HG03378 (cell line): Measurements from ENCODE around the gene PTPRM.

ENCODE experiments used
- ATAC-seq: cut with Tn5 transposase; IDR thresholded peaks from one replicate; pipeline ENCODE4 v1.9.1; 2021; ENCODE audit warnings: mild to moderate bottlenecking, moderate library complexity; ENCODE audit not compliant: unreplicated experiment

The PTPRM gene

DNA sequence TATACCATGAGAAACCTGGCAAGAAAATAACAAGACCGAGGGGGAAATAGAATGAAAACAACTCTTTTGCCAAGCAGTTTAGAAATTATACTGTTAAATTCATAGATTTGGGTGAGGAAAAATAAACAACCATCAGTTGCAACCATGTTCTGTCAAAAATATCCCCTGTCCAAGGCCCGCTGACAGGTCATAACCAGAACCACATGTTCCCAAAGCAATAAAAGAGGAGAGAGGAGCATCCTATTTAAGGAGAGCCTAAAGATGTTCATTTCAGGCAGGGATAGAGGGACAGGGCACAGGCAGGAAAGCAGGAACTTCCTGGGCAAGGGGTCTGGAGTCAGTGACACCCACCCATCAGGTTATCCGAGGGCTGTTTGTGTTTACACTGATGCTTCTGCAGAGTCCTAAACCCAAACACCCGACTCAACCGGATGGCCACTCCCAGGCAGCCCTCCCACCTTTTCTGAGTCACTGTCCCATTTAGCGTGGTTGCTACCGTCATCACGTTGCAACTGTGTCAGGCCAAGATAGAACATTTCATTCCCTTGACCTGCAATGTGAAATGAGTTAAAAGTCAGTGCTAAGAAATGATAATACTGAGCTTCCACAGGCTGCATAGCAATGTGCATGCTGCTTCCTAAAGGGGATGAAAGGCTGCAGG lies 573.9 kb downstream of the PTPRM start:
- ATAC-seq, result no peak

DNA sequence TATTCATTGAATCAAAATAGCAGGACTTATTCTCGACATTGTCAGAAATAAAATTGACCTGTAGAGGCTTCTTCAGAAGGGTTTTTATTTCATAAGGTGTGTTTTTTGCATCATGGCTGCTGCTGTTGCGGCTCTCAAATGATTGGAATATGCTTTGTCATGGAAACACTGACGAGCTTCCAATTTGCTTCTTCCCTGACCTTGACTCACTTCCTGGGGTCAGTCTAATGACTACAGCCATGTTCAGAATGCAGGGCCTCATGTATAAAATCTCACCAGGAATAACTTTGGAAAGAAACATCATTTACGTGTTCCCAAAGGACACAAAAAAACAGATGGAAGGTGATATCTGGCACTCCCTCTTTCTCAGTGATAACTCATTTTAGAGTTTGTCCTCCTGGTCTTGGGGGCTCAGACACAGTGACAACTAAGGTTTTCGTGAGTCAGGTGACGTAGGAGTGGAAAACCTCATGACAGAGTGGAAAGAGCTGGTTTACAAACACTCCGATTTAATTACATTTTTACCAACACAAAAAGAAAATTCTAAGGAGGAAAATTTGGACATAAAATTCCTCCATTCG lies 575.1 kb downstream of the PTPRM start:
- no peak for ATAC-seq

DNA sequence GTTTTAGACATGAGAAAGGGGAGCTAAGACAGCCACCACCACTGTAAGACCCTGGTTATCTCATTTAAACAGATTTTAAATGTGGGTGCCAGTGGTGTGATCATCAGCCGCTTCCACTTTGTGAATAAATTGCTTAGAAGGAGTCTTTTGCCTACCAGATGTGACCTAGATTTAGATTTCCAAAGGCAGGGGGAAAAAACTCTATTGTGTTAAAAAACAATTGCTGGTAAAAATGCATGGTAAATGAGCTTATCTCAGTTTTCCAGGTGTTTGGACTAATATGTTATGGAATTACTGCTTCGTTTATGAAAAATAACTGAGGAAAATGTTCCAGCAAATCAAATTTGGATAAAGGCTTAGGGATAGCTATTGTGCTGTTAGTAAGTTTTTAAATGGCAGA lies 575.8 kb downstream of the PTPRM start:
- ATAC-seq, result no peak

DNA sequence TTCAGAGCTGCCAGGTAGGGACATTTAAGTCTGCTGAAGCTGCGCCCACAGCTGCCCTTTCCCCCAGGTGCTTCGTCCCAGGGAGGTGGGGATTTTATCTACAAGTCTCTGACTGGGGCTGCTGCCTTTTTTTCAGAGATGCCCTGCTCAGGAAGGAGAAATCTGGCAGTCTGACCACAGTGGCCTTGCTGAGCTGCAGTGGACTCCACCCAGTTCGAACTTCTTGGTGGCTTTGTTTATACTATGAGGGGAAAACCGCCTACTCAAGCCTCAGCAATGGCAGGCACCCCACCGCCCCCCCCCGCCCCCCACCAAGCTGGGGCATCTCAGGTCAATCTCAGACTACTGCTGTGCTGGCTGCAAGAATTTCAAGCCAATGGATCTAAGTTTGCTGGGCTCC lies 584.1 kb downstream of the PTPRM start:
- ATAC-seq, result no peak

DNA sequence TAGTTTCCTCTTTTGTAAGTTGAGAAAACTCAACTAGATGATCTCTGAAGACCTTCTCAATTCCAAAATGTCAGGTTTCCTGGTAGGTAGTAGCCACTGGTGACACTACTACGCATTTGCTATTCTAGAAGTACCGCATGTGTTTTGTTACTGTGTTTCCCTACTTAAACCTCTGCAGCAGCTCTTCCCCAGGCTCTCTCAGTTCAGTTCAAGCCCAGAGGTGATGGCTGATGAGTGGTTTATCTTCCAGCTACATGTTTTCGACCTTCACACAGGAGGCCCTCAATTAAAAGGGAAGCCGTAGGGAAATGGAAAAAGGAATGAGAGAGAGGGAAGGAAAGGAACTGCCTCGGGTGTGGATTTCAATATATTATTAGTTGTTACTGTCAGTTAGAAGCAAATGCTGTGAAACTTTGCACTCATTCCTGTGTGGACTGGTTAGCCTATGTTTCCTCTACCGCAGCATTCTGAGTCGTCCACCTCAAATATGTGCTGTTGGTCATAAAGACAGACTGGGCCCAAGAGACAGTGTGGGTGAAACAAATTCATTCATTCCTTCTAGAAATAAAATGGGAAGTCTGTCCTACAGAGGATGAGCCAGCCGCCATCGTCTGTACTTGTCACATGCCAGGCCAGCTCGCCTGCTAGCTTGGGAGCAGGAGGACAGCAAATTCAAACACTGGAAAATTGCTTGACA lies 586.9 kb downstream of the PTPRM start:
- ATAC-seq, result no peak

DNA sequence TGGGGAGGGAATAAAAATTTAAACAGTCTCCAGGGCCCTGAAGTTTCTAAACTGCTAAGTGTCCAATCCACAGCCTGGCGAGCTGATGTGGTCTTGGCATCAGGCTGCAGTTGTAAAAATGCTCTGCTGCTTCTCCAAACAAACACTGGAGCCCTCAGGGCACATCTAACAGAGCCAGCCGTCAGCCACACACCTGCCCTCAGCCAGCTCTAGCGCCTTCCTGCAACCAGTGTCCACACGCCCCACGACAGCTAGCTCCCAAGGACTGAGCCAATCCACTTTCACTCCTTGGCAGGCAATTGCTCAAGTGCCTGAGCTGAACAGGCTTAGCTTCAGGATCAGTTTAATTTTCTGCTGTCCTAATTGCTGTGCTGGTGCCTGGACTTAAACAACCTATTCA lies 595.7 kb downstream of the PTPRM start:
- no peak for ATAC-seq

DNA sequence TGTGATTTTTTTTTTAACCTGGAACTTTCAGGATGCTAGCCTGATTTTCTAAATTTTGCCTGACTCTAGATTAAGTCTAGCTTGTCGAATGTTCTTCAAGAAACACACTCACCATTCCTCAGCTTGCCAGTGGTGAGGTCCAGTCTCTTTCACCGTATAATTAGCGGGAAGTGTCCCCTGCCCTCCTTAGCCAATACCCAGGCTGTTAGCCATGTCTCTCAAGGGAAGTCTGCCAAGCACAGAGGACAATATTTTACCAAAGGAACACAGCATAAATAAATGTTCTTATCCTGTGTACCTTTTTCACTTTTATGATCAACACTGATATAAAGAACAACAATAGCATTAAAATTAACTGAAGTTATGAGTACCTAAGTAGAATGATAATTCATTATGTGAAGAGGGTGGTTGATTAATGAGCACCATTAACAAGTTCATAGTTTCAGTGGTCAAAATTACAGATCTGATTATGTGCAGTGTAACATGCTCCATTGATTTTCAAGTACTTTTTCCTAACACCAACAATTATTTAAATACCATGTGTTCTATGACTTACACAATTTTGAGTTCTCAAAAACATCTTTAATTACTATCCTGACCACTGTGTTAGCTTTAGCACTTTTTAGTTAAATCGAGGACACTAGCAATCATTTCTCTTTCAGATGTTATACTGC lies 596.3 kb downstream of the PTPRM start:
- no peak for ATAC-seq

DNA sequence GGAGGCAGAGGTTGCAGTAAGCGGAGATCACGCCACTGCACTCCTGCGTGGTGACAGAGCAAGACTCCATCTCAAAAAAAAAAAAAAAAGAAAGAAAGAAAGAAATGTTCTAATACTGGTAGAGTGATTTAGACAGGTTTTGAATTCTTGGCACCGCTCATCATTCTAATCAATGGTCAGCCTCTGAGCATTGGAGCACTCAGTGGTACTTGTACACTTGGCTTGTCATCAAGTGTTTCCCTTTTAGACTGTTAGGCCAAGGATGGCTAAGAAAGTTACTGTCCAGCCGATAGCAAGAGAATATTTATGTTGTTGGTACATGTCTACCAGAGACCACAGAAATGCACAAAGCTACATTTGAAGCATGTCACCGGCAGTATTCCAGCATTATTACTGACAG lies 598.0 kb downstream of the PTPRM start:
- no peak for ATAC-seq

DNA sequence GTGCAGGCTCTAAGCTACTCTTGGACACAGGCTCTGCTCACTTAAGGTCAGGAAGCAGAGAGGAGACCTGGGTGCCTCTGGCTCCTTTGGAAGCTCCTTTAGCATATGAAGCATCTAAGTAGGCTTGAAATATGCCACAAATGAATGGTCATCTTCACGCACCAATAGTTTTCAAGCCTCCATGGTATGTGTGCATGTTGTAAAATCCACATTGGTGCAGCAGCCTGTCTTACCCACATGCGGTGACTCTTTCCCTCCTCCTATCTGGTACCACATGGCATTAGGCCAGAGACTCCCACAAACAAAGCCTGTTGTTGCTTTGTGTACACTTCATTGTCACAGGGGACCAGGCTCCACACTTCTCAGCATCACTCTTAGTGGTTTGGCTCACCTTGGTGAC lies 599.9 kb downstream of the PTPRM start:
- no peak for ATAC-seq

DNA sequence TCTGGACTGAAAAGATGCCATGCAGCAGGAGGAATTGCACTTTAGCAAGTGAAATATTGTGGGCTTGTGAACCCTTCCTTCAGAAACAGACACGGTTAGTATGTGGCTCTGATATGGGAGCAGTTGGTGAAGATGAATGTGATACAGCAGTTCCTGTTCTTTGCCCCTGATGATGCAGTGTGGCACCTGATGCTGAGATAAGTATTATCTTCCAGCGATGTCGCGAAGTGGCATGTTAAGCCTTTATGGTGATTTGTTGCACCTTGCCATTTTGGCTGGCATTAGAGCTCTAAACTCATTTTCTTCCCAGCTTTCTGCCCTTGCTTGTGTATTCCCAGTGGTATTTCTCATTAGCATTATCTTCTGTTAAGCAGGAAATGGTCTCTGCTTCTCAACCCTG lies 600.6 kb downstream of the PTPRM start:
- ATAC-seq, result no peak

DNA sequence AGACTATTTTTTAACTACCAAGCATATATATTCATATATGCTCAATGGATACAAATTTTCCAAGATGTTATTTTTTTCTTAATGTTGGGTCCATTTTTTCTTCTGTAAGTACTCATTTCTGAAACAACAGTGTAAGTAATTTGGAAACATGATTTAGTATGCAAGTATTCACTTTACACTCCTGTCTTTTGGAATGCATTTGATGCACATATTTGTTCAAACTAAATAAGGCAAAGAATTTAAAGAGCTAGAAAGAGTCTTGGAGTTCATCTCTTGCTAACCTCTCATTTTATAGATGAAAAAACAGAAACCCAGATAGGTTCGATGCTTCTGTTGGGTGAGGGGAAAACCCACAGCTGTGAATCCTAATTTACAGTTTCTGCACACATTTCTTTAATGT lies 602.6 kb downstream of the PTPRM start:
- no peak for ATAC-seq

DNA sequence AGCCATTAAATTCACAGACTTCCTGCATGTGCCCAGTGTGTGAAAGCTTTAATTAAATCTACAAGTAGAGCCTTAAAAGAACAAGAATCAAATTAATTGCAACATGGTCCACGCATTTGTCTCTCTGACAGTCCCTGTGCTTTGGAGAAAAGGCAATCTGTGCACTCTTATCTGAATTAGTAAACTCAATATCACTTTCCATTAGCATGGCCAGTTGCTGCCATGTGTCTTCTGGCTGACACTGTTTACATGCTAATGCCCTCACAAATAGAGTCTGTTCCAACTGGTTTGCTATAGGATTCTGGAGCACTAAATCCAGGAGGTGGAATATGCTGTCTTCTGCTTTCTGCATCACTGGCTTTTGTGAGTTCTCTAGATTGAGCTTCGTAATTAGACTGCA lies 607.7 kb downstream of the PTPRM start:
- no peak for ATAC-seq

DNA sequence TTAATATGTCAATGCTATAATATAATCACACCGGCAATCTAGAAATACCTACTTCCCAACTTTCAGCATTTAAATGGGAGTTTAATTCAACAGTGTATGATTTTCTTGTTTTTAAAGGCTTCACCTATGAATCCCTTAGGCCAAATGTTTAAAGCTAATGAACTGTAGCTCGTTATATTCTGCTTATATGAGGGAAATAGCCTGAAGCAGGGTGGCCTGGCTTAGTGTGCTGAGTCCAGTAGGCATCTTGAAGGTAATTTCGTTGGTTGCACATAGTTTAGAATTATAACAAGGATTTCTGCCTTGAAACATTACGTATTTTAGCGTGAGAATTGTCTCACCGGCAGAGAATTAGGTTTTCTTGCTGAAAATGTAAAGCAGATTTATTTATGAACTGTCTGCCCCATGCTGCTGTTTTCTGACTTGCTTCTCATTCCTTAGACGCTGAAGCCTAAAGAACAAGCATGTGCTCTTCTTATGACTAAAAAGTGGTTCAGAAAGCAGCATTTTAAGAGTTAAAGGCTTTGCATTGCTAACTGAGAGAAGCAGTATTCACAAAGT lies 608.5 kb downstream of the PTPRM start:
- ATAC-seq, result no peak

DNA sequence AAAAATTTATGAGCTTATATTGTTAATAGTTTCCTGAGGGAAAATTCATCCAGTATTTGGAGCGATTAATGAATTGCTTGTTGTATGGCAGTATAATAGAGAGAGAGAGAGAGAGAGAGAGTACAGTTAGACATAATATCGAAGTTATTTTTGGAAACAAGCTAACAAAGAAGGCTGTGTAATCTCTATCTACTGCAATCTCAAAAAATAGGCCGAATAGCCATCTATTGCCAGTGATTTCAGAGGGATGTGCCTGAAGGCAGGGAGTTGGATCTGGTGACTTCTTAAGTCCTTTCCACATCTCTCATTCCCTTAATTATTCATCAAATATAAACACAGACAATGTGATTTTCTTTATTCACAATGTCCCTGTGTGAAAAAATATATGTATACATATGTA lies 609.0 kb downstream of the PTPRM start:
- no peak for ATAC-seq

DNA sequence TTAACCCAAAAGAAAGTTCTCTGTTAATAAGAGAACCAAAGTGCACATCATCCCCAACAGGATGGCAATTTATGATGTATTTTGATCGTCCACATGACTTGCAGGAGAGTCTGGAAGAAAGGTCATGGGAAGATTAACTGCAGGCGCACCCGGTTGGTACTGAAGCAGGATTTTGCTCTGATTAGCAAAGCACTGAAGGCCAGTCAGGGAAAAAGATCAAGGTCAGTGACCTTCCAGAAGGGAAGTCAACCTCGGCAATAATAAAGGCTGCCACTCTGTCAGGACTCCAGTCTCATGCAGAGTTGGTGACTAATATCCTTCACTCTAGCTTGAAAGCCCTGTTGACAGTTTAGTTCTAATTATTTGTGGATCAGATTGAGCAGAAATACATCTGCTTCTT lies 609.4 kb downstream of the PTPRM start:
- ATAC-seq, result no peak

DNA sequence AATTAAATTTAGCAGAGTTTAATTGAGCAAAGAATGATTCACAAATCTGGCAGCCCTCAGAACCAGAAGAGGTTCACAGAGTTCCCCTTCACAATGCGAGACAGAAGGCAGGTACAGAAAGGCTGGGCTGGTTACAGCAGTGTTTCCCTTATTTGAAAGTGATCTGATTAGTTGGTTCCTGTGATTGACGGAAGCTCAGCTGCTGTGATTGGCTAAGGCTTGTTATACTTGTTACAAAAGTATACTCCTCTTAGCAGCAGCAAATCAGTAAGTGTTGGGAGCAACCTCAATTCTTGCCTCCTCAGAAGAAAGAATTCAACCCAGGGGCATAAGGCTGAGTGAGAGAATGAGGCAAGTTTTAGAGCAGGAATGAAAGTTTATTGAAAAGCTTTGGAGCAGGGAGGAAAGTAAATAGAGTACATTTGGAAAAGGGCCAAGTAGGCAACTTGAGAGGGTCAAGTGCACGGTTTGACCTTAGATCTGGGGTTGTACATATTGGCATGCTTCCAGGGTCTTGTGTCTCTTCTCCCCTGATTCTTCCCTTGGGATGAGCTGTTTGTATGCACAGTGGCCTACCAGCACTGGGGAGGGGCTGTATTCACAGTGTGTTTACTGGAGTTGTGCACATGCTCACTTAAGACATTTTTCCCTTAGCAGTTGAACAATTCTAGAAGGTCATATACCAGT lies 610.4 kb downstream of the PTPRM start:
- ATAC-seq, result no peak

DNA sequence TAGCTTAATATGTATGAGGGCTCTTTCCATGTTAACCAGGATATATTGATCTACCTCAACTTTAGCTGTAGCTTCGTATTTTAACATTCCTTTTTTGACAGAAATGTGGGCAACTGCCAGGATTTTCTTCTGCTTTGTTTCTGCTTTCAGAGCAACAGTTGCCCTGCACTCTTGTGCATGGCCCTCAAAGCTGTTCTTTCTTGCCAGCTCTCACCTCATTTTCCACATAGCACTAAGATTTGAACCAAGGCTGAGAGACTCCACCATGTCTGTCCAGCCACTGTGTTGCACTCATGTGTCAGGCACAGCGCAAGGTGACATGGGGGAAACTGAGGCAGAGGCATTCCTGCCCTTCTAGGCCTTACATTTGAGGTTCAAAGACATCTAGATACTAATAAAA lies 619.3 kb downstream of the PTPRM start:
- ATAC-seq, result no peak

DNA sequence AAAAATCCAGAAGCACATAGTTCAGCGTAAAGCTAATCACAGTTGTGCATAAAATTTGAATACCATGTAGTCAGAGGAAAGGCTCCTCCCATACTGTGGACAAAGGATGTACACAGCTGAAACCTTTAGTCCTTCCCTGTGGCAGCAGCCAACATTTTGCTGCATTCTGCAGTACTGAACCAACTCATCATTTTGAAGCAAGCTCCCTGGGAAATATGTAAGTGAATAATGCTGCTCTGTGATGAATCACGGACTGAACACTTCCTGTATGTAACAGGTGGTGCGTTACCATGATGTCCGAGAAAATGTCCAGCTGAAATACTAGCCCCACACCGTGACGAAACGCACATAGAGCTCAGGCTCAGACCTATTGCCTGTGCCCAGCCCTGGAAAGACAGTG lies 621.1 kb downstream of the PTPRM start:
- no peak for ATAC-seq

DNA sequence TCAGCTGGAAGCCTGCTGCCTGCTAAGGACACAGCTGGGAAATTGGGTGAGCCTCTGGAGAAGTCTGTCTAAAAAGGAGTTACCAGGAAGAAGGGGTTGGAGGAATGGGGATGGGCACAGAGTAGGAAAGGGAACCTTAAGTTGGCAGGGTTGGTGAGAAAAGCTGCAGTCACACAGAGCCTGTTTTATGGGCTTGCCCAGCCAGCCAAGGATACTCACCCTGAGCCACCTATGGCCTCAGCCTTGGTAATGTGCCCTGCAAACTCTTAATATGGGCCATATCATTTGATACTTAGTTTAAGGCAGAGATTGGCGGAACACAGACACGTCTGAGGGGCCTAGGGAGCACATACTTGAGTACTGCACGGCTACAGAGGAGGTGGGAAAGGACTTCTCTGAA lies 623.9 kb downstream of the PTPRM start:
- ATAC-seq, result no peak

DNA sequence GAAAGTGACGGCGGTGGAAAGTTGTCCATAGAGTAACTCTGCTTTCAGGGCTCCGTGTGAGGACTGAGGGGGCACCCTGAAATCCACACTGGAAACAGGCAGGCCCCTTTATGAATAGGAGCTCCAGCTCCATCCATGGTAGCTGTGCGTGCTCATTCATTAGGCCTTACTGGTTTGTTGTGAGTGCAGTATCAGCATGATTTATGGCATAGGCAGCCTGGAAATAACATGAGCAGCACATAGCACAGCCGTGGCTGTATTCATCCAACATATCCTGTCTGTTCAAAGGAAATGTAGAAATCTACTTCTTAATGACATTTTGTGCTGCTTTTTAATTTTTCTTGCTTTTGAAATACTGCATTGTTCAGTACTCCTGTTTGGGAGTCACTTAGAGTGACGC lies 627.3 kb downstream of the PTPRM start:
- ATAC-seq, result no peak

DNA sequence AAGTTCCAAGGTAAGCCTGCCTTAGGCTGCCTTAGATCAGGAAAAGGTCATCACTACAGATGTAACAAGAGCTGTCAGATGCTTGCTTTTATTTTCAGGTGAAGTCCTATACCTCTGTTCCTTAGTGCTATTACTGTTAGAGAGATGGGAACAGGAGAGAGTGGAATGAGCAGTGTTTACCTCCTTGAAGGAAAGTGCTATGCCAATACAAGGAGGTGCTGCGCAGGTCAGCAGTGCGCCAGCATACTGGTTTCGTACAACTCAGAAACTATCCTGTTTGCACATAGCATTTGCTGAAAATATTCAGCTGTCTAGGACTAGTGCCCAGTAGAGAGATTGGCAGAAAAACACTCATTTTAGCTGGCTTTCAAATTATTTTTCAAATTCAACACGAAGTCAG lies 629.1 kb downstream of the PTPRM start:
- no peak for ATAC-seq
